PC-9 (cell line): ENCODE measurements around the gene CDYL2. TPM values are rescaled to one million over a fixed set of nuclear protein-coding genes. Genes with fewer than 3 reads are reported as not detected.

Experiments used
- BruUV-seq: library from RNA; stranded (reverse); fragments of 400-500 nt; replicated peaks from 2 replicates; lab custom pipeline; 2021; lab: Mats Ljungman, UMichigan
- CTCF ChIA-PET: fragments of 300-600 bp; sonication (Branson Sonifier 250); formaldehyde crosslinking; loops from one replicate; lab custom pipeline; 2022; ENCODE audit warnings: antibody characterized with exemption; lab: Charles Lee
- POLR2A ChIA-PET: fragments of 300-600 bp; sonication (Branson Sonifier 250); formaldehyde crosslinking; loops from one replicate; lab custom pipeline; 2022; ENCODE audit warnings: antibody characterized with exemption; ENCODE audit not compliant: unreplicated experiment; lab: Charles Lee
- DNase-seq, 2 experiments: peaks; one replicate each; pipeline versions ENCODE4 v3.0.0 to v3.0.0-alpha.2; 2015 to 2022; ENCODE audit warnings: mixed read lengths in 1 of 2
- H2AFZ ChIP-seq: fragments of 200-600 bp; sonication (generic); 2 replicates; pipeline ENCODE4 v1.8.1; 2017; ENCODE audit warnings: antibody characterized with exemption
- H3F3A ChIP-seq: fragments of 200-600 bp; sonication (generic); 2 replicates; pipeline ENCODE4 v1.8.1; 2017; ENCODE audit warnings: antibody characterized with exemption, mild to moderate bottlenecking, low read depth; ENCODE audit not compliant: insufficient read depth
- H3K27ac ChIP-seq: fragments of 200-600 bp; sonication (generic); 2 replicates; pipeline ENCODE4 v1.6.1; 2016; ENCODE audit warnings: mixed run types
- H3K27me3 ChIP-seq: fragments of 200-600 bp; sonication (generic); 2 replicates; pipeline ENCODE4 v1.6.1; 2016; ENCODE audit warnings: low read depth, mixed run types; ENCODE audit not compliant: insufficient read depth
- H3K36me3 ChIP-seq: fragments of 200-600 bp; sonication (generic); 2 replicates; pipeline ENCODE4 v1.6.1; 2016; ENCODE audit warnings: low read depth, mixed run types
- H3K4me1 ChIP-seq: fragments of 200-600 bp; sonication (generic); replicated peaks from 2 replicates; pipeline ENCODE4 v1.6.1; 2016; ENCODE audit warnings: mixed run types; ENCODE audit not compliant: insufficient read depth
- H3K4me2 ChIP-seq: fragments of 200-600 bp; sonication (generic); 2 replicates; pipeline ENCODE4 v1.6.1; 2017; ENCODE audit warnings: mixed run types
- H3K4me3 ChIP-seq: fragments of 200-600 bp; sonication (generic); 2 replicates; pipeline ENCODE4 v1.6.1; 2016; ENCODE audit warnings: mixed run types
- H3K79me2 ChIP-seq: fragments of 200-600 bp; sonication (generic); 2 replicates; pipeline ENCODE4 v1.6.1; 2017; ENCODE audit warnings: low read depth, mixed run types
- H3K9me2 ChIP-seq: fragments of 200-600 bp; sonication (generic); 2 replicates; pipeline ENCODE4 v1.8.1; 2017; ENCODE audit warnings: mild to moderate bottlenecking; ENCODE audit not compliant: insufficient read depth
- H3K9me3 ChIP-seq: fragments of 200-600 bp; sonication (generic); 2 replicates; pipeline ENCODE4 v1.8.1; 2016; ENCODE audit warnings: low read depth; ENCODE audit not compliant: insufficient read depth
- H4K20me1 ChIP-seq: fragments of 200-600 bp; sonication (generic); 2 replicates; pipeline ENCODE4 v1.8.1; 2017; ENCODE audit not compliant: insufficient read depth
- EZH2 ChIP-seq: fragments of 200-600 bp; sonication (generic); IDR thresholded peaks from 2 replicates; pipeline ENCODE4 v1.8.0; 2017; ENCODE audit warnings: antibody characterized with exemption, low read depth
- intact Hi-C: fragments of 100-400 bp; cut with micrococcal nuclease; formaldehyde crosslinking; loops from one replicate; pipeline ENCODE4 v1.10.0; 2022; ENCODE audit not compliant: unreplicated experiment
- total RNA-seq: library from RNA; stranded (reverse); gene quantifications from 2 replicates; pipeline ENCODE4 v1.2.3, GENCODE V29; 2021
- TF ChIP-seq, protein P1 (sequence below): fragments of 200-600 bp; sonication (generic); conservative IDR thresholded peaks from 2 replicates; pipeline ENCODE4 v1.6.1; 2017; ENCODE audit warnings: mixed run types, antibody characterized with exemption, mild to moderate bottlenecking, moderate library complexity

Gene CDYL2
- total RNA-seq, 1 experiment from 2014 or later, result 3.3 TPM

- no peak for DNase-seq
- Histone ChIP-seq H3K27ac (no peak overlapping the region), H3F3A (no peaks in the 10 kb centered on the region), H4K20me1 (no peaks in the 10 kb centered on the region), H2AFZ (no peak overlapping the region), H3K27me3 (no peaks in the 10 kb centered on the region), H3K4me1 (no peaks in the 10 kb centered on the region), H3K4me3 (no peak overlapping the region), H3K36me3 (no peaks in the 10 kb centered on the region), H3K9me3 (no peaks in the 10 kb centered on the region), H3K9me2 (no peaks in the 10 kb centered on the region), H3K4me2 (no peak overlapping the region), H3K79me2 (no peaks in the 10 kb centered on the region)
- BruUV-seq, result no TSS peak
- POLR2A ChIA-PET, result interaction anchor here (0.7 kb wide), 1 partner anchor 14 kb away, joined by 4 read pairs; no protein-coding TSS in a partner anchor
- CTCF ChIA-PET, result no interaction called here
- TF ChIP-seq, protein P1, sequence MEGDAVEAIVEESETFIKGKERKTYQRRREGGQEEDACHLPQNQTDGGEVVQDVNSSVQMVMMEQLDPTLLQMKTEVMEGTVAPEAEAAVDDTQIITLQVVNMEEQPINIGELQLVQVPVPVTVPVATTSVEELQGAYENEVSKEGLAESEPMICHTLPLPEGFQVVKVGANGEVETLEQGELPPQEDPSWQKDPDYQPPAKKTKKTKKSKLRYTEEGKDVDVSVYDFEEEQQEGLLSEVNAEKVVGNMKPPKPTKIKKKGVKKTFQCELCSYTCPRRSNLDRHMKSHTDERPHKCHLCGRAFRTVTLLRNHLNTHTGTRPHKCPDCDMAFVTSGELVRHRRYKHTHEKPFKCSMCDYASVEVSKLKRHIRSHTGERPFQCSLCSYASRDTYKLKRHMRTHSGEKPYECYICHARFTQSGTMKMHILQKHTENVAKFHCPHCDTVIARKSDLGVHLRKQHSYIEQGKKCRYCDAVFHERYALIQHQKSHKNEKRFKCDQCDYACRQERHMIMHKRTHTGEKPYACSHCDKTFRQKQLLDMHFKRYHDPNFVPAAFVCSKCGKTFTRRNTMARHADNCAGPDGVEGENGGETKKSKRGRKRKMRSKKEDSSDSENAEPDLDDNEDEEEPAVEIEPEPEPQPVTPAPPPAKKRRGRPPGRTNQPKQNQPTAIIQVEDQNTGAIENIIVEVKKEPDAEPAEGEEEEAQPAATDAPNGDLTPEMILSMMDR, result no peak
- no peak for TF ChIP-seq EZH2
- intact Hi-C loops, result no loop called here
Observed at GRCh38 chr16:80586476-80586875, 217.9 kb downstream of the CDYL2 start.

GRCh38 chr16:80585764-80586163, 218.6 kb downstream of the CDYL2 start:
- H3K4me1 ChIP-seq, result no peaks in the 10 kb centered on the region
- ChIA-PET CTCF (no interaction called here), POLR2A (no interaction called here)
- no peaks in the 10 kb centered on the region for H3K36me3 ChIP-seq
- H3K27me3 ChIP-seq, result no peaks in the 10 kb centered on the region
- no peak overlapping the region for H2AFZ ChIP-seq
- H3K27ac ChIP-seq, result no peak overlapping the region
- no peaks in the 10 kb centered on the region for H3K9me2 ChIP-seq
- intact Hi-C loops, result no loop called here
- no peaks in the 10 kb centered on the region for H4K20me1 ChIP-seq
- TF ChIP-seq, protein P1, result no peak
- no peak for TF ChIP-seq EZH2
- H3K79me2 ChIP-seq, result no peaks in the 10 kb centered on the region
- H3F3A ChIP-seq, result no peaks in the 10 kb centered on the region
- no TSS peak for BruUV-seq
- H3K9me3 ChIP-seq, result no peaks in the 10 kb centered on the region
- no peak overlapping the region for H3K4me3 ChIP-seq
- DNase-seq, result no peak
- H3K4me2 ChIP-seq, result no peak overlapping the region

DNA sequence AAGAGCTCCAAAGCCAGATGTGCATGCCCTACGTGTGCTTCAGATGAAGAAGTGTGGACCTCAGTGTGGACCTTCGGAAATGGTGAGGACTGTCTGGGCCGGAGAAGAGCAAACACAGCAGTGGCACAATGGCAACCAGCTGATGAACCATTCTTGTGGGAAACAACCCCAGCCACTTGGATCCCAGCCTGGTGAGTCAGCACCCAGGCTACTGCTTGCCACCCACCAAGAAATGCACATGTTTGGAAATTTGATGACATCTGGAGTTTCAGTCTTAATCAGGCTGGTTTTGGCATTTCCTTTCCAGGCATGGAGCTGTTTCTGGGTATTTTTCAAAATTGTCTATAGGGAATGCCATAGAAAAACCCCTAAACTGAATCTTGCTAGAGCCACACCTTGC, 220.9 kb downstream of the CDYL2 start:
- BruUV-seq, result no TSS peak

More for the DNA sequence above, 220.9 kb downstream of the CDYL2 start:
- no peaks in the 10 kb centered on the region for H3F3A ChIP-seq
- H3K36me3 ChIP-seq, result no peaks in the 10 kb centered on the region
- POLR2A ChIA-PET, result no interaction called here
- no peaks in the 10 kb centered on the region for H3K4me1 ChIP-seq
- no peaks in the 10 kb centered on the region for H4K20me1 ChIP-seq
- no peaks in the 10 kb centered on the region for H3K27me3 ChIP-seq
- TF ChIP-seq EZH2, result no peak
- TF ChIP-seq, protein P1, result no peak
- no peak overlapping the region for H3K27ac ChIP-seq
- H3K4me2 ChIP-seq, result no peak overlapping the region
- intact Hi-C loops, result no loop called here
- no peak for DNase-seq
- H3K9me3 ChIP-seq, result no peaks in the 10 kb centered on the region
- no peak overlapping the region for H3K4me3 ChIP-seq
- H2AFZ ChIP-seq, result no peak overlapping the region
- no peaks in the 10 kb centered on the region for H3K9me2 ChIP-seq
- CTCF ChIA-PET, result no interaction called here
- H3K79me2 ChIP-seq, result no peaks in the 10 kb centered on the region
